B cell (primary cell): ENCODE data around the gene EMX1.

Source experiments
- EZH2 ChIP-seq: IDR thresholded peaks from 2 replicates; pipeline ENCODE4 v1.6.1; 2012; ENCODE audit warnings: borderline replicate concordance, low read depth, mild to moderate bottlenecking, moderate library complexity, low read length; ENCODE audit not compliant: insufficient read depth, poor library complexity, severe bottlenecking
- TF ChIP-seq, protein P1 (sequence below): fragments of 200-600 bp; IDR thresholded peaks from one replicate; pipeline ENCODE4 v1.8.0; 2022; ENCODE audit warnings: antibody characterized with exemption, mild to moderate bottlenecking

DNA sequence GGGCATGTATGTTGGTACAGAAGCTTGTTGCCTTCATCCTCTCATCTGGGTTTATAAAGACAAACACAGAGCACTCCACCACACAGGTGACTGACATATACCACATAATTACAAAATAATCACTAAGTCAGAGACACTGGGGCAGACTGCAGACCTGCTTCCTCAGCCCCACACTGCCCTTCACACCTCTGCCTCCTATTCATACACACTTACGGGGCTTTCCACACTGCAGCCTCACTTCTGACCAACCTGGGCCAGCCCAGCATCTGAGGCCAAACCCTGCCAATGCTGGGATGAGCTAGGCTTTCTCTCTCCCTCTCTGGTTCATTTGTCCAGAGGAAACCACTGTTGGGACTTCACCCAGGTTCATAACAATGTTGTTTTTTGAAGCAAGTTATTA is 4.5 kb downstream of the EMX1 start:
- TF ChIP-seq, protein P1, sequence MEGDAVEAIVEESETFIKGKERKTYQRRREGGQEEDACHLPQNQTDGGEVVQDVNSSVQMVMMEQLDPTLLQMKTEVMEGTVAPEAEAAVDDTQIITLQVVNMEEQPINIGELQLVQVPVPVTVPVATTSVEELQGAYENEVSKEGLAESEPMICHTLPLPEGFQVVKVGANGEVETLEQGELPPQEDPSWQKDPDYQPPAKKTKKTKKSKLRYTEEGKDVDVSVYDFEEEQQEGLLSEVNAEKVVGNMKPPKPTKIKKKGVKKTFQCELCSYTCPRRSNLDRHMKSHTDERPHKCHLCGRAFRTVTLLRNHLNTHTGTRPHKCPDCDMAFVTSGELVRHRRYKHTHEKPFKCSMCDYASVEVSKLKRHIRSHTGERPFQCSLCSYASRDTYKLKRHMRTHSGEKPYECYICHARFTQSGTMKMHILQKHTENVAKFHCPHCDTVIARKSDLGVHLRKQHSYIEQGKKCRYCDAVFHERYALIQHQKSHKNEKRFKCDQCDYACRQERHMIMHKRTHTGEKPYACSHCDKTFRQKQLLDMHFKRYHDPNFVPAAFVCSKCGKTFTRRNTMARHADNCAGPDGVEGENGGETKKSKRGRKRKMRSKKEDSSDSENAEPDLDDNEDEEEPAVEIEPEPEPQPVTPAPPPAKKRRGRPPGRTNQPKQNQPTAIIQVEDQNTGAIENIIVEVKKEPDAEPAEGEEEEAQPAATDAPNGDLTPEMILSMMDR, result no peak
- TF ChIP-seq EZH2, result no peak
